NCI-H345 (cell line): ENCODE data around the gene HIVEP3.
"Not testable (repeated sequence)": the region's sequence is repeated elsewhere in the genome, so short reads cannot be mapped to it uniquely, and the experiment has no call there.

Experiments
- DNase-seq: peaks from one replicate; lab custom pipeline; 2025; lab: John Stamatoyannopoulos, UW

Gene HIVEP3

DNA sequence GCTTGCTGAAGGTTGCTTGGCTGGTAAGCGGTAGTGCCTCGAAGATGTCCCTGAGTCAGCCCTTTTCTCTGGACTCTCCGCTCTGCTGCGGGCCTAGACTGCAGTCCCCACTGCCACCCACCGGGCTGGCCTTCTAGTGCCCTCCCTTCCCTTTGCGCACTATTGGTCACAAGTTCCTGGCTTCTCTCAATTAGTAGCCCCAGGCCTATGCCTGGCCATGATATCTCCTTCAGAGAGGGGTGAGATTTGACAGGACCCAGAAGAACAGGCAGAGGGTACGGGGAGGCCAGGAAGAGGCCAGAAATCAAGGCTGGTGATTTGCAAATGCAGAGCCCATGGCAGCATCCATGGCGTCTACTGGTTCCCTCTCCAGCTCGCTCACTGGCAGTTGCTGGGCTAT, 207.7 kb downstream of the HIVEP3 start:
- DNase-seq: no peak

DNA sequence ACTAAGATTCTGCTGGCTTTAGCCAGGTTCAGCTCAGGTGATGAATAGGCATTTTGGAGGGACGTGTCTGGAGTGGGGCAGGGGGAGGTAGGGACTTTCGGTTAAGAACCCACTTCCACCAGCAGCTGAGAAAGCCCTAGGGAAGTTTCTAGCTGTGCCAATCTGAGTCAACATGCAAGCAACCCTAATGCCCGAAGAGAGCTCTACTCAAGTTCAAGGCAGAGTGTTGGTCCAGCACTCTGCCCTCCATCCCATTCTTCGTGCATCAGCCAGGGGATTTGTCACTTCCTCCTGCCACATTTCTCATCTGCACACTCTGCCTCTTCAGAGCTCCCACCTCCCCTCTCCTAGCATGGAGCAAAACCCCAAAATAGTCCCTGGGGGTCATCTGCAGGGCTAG, 208.8 kb downstream of the HIVEP3 start:
- DNase-seq: no peak

DNA sequence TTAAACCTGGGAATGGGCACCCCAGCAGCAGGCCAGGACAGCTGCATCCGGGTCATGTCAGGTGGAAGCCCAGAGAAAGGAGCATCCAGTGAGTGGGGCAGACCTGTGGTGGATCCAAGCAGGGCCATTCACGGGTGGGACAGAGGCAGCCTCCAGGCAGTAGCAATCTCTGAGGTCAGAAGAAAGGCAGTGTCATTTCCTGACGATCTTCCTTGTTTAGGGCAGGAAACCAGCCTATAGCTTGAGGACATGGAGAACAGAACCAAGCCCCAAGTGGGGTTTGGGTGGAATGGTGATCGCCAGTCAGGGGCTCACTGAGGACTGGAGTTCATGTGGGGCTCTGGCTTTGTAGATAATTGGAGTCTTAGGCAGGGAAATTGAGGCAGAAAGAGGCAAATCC, 209.4 kb downstream of the HIVEP3 start:
- DNase-seq: no peak

DNA sequence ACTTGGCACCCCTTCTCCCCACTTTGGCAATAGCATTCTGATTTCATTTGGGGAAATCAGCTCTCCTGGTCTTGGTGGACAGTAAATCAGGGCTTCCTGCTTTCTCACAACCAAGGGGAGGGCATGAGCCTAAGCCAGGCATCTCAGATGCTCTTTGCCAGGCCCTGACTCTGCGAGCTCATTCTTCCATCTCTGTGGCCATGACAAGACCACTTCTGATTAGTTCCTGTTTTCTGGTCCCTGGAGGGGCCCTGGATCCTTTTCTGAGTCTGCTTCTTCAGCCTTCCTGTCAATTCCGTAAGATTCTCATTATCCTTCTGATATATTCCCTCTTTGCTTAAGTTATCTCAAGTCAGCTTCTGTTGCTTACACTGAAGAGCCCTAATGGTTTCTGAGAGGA, 210.4 kb downstream of the HIVEP3 start:
- DNase-seq: no peak

DNA sequence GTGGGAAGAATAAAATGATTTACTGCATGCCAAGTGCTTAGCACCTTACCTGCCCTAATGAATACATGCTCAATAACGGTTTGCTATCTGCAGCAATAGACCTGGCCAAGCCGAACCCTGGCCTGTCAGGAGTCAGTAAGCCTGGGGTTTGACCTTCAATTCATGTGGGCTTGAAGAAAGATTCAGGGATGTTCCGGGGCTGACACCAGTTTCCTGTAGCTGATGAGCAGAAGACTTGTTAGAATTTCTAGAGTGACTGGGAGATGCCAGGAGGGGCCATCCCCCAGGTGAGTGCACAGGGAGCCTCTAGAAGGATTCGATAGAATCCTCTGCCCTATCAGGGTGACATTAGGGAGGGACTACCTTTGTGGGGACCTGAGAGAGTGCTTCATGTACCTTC, 210.9 kb downstream of the HIVEP3 start:
- no peak for DNase-seq

DNA sequence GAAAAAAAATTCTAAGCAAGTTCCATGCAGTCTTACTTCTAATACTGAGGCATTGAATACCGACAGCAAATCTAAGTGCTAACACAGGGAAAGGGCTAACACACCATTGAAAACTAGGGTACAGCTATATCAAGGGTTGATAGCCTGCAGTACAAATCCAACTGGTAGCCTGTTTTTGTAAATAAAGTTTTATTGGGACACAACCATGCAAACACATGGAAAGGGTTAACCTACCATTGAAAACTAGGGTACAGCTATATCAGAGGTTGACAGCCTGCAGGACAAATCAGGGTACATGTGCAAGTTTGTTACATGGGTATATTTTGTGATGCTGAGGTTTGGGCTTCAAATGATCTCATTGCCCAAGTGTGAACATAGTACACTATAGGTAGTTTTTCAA, 212.9 kb downstream of the HIVEP3 start:
- no peak for DNase-seq

DNA sequence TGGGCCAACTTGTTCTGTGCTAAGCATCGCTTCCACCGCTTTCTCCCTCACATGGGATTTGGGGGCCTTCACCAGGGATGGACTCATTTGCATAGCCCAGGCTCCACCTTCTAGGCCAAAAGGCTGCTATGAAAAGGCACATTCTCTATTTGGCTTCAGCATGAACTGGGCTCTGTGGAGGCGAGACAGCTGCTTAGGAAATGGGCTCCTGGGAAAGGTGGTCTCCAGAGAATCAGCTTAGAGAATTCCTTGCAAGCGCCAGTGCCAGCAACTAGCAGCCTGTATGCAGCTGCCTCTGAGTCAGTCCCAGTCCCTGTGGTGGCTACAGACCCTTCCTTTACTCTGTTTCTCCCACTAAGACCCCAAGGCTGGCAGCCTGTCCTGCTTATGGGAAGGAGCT, 214.5 kb downstream of the HIVEP3 start:
- no peak for DNase-seq

DNA sequence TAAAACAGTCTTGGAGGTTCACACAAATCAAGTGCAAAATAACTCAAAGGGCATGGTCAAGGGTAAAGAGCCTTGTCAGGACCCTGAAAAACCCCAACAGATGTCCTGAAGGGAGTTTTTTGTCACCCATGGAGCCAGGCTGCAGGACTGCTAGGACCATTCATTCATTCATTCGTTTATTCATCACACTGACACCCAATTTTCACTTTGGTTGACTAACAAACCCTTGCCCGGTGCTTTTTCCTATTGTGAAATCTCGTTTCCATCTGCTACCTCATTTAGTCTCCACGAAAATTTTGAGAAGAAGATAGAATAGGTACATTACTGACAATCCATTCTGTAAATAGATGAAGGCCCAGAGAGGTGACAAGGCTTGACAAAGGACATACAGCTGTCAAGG, 216.0 kb downstream of the HIVEP3 start:
- no peak for DNase-seq

DNA sequence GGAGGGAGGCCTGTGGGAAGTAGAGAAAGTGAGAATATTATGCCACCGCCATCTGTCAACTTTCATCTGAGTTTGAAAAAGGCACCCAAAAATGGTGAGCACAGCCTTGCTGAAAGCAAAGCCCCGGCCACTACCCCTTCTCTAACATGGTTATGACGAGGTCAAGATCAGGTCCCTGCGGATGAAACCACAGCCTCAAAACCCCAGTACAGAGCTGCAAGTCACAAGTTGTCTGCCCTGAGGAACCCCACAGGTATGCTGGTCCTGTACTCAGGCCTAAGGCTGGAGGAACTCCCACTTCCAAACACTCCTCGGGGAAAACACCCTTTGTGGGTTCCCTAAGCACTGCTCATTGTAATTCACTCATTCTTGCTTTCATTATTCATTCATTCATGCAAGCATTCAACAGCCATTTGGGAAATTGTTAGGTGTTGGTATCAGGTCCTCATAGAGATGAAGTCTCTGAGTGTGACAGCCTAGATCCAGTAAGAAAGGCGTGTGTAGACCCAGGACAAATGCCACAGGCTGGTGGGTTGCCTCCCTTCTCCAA, 217.7 kb downstream of the HIVEP3 start:
- DNase-seq: no peak

DNA sequence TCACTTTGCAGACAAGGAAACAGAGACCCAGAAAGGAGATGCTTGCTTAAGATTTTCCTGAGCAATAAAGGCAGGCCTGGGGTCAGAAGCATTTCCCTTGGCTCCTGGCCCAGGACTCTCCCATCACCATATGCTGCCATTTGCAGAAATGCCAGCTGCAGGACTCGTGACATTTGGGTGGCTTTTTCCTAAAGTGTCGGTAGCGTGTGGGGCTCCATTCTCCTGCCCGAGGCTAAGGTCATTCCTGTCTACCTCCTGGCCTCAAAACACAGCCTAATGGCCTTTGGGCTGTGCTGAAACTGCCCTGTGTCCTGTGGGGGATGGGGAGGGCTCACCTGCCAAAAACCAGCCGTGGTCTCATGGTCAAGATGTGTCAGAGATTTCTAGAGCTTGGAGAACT, 218.1 kb downstream of the HIVEP3 start:
- DNase-seq: no peak

DNA sequence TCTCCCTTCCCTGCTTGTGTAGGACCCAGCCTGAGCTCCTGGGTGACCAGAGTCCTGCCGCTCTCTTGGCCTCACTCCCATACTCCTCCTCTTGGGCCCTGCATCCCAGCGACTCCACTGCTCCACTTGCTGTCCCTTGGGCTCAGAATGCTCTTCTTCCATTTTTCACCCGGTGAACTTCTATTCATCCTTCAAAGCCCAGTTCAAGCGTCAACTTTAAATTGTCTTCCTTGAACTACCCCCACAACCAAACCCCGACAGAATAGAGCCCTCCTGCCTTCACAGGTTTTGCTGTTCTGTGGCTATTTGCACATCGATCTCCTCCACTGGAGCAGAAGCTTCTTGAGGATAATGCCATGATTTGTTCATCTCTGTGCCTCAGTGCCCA, 218.9 kb downstream of the HIVEP3 start:
- no peak for DNase-seq

DNA sequence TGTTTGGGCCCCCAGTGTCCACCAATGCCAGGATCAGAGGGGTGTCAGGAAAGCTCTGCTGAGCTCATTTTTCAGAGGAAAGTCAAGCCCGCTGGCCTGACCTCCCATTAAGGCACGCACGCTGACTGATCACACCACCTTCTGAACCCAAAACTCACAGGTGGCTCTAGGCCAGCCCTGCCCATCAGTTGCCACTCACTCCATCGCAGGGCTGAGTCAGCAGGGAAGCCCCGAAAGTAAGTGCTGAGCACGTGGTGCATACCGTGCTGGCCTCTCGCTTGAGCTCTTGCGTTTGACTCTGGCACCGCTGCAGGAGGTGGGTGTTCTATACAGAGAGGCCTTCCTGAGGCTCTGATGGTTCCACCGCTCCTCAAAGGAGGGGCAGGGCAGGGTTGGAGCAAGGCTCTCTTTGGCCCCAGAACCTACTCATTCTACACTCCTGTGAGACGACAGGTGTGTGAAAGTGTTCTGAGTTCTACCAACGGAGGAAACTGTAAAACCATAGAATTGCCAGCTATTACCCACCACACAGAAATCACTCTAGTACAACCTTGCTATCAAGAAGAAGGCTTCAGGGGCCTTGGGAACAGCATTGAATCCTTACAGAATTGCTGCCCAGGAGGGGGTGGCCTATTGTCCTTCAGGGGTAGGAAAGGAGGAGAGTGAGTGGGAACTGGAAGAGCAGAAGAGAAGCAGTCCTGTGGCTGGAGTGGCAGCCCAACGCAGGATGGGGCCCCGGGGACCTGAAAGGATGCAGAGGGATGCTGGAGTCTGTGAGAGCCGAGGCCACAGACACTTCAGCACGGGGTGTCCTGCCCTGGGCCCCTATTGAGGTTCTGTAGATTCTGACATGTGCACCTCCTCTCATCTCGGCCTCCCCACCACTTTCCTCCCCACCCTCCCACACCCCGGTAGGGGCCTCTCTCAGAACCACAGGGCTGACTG, 219.5 kb downstream of the HIVEP3 start:
- DNase-seq: no peak

DNA sequence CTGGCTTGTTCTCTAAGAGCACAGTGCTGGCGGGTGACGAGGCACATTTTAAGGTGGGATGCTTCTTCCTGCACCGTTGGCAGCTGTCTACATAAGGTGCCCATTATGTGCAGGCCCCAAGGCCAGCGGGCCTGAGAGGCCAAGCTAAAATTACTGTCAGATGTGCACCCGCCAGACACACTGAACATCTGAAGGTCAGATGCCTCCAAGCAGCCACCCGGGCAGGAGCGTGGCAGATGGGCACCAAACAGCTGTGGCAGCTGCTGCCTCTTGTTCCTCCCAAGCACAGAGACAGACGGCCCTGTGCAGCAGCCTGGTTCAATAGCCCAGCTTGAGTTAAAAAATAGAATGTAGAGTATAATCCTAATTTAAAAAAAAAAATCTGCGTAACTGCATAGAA, 222.3 kb downstream of the HIVEP3 start:
- DNase-seq: no peak

DNA sequence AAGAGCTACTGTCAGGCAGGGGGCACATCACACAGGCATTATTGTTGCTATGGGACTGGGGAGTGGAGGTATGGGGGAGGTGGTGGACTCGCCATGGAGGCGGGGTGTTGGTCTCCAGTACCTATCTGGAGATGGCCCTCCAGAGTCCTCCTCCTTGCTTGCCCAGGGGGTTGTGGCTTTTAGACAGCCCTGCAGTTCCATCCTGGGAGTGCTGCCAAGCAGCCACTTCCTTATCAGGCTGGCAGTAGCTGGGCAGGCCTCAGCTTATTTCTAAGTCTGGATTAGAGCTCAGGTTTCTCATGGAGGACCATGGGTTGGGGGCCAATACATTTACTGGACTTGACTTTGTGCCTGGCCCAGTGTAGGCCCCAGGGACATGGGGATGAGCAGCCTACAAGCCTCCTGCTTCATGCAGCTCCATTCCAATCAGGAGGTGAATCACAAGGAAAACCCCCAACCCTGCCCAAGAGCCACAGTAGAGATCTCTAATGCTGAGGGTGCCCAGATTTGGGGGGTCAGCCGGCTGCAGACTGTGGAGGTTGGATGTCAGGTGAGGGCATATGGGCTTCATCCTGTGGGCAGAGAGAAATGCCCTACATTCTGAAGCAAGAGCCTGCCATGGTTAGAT, 223.5 kb downstream of the HIVEP3 start:
- no peak for DNase-seq

DNA sequence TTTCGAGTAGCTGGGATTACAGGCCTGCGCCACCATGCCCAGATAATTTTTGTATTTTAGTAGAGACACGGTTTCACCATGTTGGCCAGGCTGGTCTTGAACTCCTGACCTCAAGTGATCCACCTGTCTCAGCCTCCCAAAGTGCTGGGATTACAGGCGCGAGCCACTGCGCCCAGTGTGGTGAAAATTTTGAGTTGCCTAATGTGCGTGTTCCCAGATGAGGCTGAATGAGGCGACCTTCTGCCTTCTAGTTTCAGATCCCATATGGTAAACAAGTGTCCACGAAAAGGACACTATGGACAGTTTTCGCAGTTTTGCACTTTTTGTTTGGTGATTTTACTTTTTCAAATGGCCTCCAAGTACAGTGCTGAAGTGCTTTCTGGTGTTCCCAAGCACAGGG, 226.8 kb downstream of the HIVEP3 start:
- DNase-seq: not testable (repeated sequence)

DNA sequence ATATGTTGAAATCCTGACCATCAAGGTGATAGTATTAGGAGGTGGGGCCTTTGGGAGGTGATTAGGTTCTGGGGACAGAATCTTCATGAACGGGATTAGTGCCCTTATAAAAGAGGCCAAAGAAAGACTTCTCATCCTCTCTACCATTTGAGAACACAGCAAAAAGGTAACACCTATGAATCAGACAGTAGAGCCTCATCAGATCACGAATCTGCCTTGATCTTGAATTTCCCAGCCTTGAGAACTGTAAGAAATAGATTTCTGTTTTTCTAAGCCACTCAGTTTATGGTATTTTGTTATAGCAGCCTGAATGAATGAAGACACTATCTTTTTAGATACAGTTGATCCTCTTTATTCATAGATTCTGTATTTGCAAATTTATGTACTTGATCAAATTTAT, 227.3 kb downstream of the HIVEP3 start:
- DNase-seq: no peak

DNA sequence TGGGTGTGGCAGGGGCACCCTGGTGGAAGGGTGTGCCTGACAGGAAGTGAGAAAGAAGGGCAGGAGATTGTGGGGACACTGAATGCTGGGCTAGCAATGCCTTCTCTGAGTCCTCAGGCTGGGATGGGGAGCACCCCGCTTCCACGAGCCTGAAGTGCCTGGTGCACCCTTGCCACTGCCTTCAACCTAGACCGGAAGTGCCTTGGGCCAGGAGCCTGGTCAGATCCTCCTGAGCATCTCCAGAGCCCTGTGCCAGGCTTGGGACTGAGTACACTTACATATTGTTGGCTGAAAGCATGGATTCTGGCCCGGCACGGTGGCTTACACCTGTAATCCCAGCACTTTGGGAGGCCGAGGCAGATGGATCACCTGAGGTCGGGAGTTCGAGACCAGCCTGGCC, 228.4 kb downstream of the HIVEP3 start:
- DNase-seq: no peak

DNA sequence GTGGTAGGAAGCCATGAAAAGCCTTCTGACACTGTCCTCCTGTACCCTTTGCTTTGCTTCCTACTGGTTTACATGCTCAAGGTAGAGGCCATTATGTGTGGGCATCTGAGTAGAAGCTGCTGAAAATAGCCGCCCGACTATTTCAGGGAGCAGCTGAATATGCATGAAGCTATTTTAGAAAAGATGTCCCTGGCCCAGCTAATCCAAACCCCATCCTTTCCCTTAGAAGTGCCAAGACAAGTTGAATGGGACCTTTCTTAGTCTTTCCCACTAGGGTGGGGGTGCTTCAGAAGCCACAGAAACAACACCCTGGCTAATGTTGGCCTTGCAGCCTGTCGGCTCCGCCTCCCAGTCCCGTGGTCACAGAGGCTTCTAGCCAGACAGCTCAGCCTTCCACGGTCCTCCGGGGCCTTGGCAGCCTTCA, 229.2 kb downstream of the HIVEP3 start:
- no peak for DNase-seq

DNA sequence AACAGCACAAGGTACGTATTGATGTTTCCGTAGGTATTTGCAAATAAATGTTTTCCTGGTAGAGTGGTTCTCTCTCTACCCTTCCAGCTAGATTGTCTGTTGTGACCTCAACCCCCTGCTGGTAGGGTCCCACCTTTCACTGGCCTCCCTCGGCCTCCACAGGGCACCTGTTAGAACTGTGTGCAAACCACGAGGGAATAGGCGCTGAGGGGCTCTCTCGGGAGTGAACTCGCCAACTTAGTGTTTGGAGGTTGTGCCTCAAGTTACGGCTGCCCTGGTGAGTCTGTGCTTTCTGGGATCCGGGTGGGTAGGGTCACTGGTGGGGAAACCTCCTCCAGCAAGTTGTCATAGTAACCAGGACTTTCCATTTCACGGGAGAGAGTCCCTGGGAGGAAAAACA, 229.6 kb downstream of the HIVEP3 start:
- no peak for DNase-seq

DNA sequence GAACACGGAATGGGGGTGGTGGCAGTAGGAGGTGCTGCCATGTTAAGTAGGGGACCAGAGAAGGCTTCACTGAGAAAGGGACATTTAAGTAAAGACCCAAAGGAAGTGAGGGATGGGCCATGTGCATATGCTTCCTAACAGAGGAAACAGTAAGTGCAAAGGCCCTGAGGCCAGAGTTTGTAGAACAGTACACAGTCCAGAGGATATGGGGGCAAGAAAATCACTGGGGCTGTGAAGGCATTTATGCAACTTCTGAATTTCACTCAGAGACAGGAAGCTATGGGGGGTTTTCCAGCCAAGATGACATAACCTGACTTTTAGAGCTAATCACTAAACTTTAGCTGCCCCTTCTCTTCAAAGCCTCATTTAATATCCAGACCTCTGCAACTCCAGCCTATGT, 231.7 kb downstream of the HIVEP3 start:
- no peak for DNase-seq

DNA sequence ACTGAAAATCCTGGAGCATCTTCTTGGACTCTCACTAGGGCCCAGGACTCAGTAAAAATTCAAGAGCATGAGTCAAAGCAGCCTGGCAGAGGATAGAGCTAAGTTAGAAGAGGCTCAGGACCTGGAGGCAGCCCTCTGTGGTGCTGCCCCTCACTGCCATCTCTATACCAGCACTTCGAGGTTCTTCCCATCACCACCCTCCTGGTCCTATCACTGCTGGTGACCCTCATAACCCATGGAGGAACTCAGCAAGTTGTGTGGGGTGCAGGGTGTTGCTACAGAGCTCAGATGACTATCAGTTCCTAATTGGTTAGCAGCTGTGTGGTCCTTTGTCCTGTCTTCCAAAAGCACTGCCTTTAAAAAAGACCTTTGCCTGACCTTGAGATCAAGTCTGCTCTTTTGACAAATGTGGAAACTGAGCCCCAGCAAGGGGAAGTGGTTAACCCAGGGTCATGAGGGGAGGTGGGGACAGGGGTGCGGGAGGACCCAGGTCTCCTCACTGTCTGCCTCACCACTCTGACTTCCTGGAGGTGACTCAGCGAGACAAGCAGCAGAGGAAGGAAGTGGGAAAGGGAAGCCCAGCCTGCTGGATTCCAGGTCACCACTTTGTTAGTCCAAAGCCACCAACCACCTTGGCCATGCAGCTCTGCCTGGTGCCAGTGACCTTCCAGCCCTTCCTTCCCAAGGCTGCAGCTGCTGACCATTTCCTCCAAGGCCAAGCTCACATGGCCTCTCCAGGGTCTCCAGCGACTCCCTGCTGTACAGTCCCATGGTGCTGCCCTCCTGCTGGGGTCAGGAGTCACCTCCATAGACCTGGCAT, 234.8 kb downstream of the HIVEP3 start:
- no peak for DNase-seq

DNA sequence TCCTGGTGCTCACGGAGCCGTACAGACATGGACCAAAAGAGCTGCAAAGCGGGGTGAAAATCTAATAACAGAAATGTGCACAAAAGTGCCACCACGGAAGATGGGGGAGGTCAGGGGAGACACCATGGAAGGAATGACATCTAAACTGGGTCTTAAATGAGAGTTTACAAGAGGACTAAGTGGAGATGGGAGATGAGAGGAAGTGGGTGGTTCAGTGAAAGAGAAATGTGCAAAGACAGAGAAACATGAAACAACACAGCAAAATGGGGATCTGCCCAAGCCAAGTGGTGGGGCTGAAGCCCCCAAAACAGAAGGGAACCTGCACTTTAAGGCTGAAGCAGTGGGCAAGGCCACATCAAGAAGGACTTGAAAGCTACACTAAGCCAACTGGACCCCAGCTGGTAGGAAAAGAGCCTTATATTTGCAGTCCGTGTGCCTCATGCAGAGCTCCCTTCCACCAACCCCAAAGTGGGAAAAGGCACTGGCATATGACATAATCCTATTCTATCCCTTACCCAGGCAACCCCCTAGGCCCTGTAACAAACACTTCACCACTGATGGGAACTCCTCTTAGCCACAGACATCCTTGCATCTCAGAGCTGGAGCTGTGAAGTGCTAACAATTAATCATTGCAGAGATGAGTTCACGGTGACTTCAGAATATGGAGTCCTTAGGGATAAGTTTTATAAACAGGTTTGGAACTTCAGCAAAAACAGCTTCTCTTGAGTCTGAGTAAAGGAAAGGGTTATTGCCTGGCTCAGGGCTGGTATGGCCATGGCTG, 235.7 kb downstream of the HIVEP3 start:
- DNase-seq: no peak
